ENCODE results near the gene EPHA6.
"Not testable (repeated sequence)": the region's sequence is repeated elsewhere in the genome, so short reads cannot be mapped to it uniquely, and the experiment has no call there.

The EPHA6 gene

DNA sequence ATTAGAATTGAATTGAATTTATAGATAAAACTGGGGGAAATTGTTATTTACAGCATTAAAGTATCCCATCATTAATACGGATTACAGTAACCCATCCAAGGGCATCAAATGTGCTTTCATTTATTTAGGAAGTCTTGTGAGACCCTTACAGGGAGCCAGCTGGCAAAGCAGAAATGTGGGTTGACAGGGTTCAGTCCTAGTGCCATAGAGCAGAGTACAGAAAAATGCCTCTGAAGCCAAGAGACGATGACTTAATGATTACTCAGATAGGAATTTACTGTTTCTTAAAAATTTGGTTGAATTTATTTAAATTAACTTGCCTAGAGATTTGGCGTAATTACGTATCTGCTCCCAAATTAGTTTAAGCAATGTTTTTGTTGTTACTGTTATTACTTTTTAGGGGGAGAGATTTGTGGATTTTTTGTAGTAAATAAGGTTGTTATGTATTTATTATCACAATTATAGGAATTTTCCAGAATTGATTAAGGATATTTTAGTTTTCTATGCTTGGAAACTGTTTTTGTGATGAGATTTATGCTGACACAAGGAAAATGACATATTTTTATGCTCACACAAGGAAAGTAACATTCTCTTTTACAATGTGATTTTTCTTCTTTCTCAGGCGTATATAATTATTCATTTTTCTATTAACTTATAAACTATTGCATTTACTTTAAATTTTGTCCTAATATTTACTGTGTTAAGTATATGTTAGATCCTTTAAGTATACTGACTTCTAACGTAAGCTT, 152.0 kb downstream of the EPHA6 start:
- no peaks in the 10 kb centered on the region for H3K9me3 ChIP-seq (ENCODE audit: control insufficient read depth, low read length)
- H3K27ac ChIP-seq (ENCODE audit: insufficient read depth, low read length, poor library complexity, severe bottlenecking) = no peak overlapping the region
- no peak for DNase-seq
- H3K4me1 ChIP-seq (ENCODE audit: control insufficient read depth, insufficient read depth, low read length, poor library complexity, severe bottlenecking) = no peaks in the 10 kb centered on the region
- no peak overlapping the region for H3K4me3 ChIP-seq (ENCODE audit: insufficient read depth, low read depth, low read length, poor library complexity, severe bottlenecking)
- H3K27me3 ChIP-seq (replicated peaks; ENCODE audit: control insufficient read depth, insufficient read depth, low read length, poor library complexity, severe bottlenecking) = no peaks in the 10 kb centered on the region
- H3K36me3 ChIP-seq (ENCODE audit: control insufficient read depth, insufficient read depth, low read length) = no peaks in the 10 kb centered on the region

DNA sequence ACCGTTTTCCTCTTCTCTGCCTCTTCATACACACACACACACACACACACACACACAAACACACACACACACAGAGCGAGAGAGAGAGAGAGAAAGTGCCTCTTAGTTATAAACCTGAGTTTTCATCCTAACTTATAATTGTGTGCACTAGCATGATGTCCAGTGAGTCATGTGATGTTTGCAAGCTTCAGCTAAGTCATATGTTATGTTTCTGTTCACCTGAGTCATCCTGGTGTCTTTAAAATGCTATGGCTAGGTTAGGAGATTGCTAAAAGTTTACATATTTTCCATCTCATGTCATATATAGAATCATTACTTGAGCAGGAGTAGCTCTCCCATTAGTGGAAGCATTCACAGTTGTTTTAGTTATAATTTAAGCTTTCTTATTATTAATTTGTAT, 155.8 kb downstream of the EPHA6 start:
- Histone ChIP-seq H3K4me3 (ENCODE audit: insufficient read depth, low read depth, low read length, poor library complexity, severe bottlenecking) (no peak overlapping the region), H3K9me3 (ENCODE audit: control insufficient read depth, low read length) (no peaks in the 10 kb centered on the region), H3K27me3 (replicated peaks; ENCODE audit: control insufficient read depth, insufficient read depth, low read length, poor library complexity, severe bottlenecking) (no peaks in the 10 kb centered on the region), H3K27ac (ENCODE audit: insufficient read depth, low read length, poor library complexity, severe bottlenecking) (no peak overlapping the region), H3K4me1 (ENCODE audit: control insufficient read depth, insufficient read depth, low read length, poor library complexity, severe bottlenecking) (no peaks in the 10 kb centered on the region), H3K36me3 (ENCODE audit: control insufficient read depth, insufficient read depth, low read length) (no peaks in the 10 kb centered on the region)
- no peak for DNase-seq

GRCh38 chr3:96977671-96978070, 163.3 kb downstream of the EPHA6 start:
- no peaks in the 10 kb centered on the region for H3K4me1 ChIP-seq (ENCODE audit: control insufficient read depth, insufficient read depth, low read length, poor library complexity, severe bottlenecking)
- no peaks in the 10 kb centered on the region for H3K36me3 ChIP-seq (ENCODE audit: control insufficient read depth, insufficient read depth, low read length)
- H3K9me3 ChIP-seq (ENCODE audit: control insufficient read depth, low read length) = no peaks in the 10 kb centered on the region
- H3K4me3 ChIP-seq (ENCODE audit: insufficient read depth, low read depth, low read length, poor library complexity, severe bottlenecking) = no peak overlapping the region
- no peak overlapping the region for H3K27ac ChIP-seq (ENCODE audit: insufficient read depth, low read length, poor library complexity, severe bottlenecking)
- DNase-seq = no peak
- H3K27me3 ChIP-seq (replicated peaks; ENCODE audit: control insufficient read depth, insufficient read depth, low read length, poor library complexity, severe bottlenecking) = no peaks in the 10 kb centered on the region

- H3K4me3 ChIP-seq (ENCODE audit: insufficient read depth, low read depth, low read length, poor library complexity, severe bottlenecking); DNase-seq; H3K27me3 ChIP-seq (replicated peaks; ENCODE audit: control insufficient read depth, insufficient read depth, low read length, poor library complexity, severe bottlenecking); H3K27ac ChIP-seq (ENCODE audit: insufficient read depth, low read length, poor library complexity, severe bottlenecking); H3K4me1 ChIP-seq (ENCODE audit: control insufficient read depth, insufficient read depth, low read length, poor library complexity, severe bottlenecking); H3K36me3 ChIP-seq (ENCODE audit: control insufficient read depth, insufficient read depth, low read length); H3K9me3 ChIP-seq (ENCODE audit: control insufficient read depth, low read length): not testable (repeated sequence)
These were observed 169.3 kb downstream of the EPHA6 start for GRCh38 chr3:96983716-96984115.

DNA sequence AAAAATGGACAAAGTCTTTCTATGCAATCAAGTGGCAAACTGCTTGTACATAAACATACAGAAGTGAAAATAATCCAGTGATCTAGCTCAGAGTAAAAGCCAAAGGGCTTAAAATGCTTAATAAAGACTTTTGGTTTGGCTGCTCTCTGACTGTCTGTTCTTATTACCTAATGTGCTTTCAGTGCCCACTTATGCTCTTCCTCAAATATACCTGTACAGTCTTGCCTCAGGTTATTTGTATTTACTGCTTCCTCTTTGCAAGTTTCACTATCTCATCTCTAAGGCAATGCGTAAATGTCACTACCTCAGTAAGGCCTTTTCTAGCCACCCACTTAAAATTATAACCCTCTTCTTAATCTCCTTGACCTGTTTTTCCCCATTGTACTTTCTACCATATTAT, 171.8 kb downstream of the EPHA6 start:
- DNase-seq = no peak
- H3K9me3 ChIP-seq (ENCODE audit: control insufficient read depth, low read length) = no peaks in the 10 kb centered on the region
- no peaks in the 10 kb centered on the region for H3K4me1 ChIP-seq (ENCODE audit: control insufficient read depth, insufficient read depth, low read length, poor library complexity, severe bottlenecking)
- no peak overlapping the region for H3K4me3 ChIP-seq (ENCODE audit: insufficient read depth, low read depth, low read length, poor library complexity, severe bottlenecking)
- H3K36me3 ChIP-seq (ENCODE audit: control insufficient read depth, insufficient read depth, low read length) = no peaks in the 10 kb centered on the region
- H3K27ac ChIP-seq (ENCODE audit: insufficient read depth, low read length, poor library complexity, severe bottlenecking) = no peak overlapping the region
- H3K27me3 ChIP-seq (replicated peaks; ENCODE audit: control insufficient read depth, insufficient read depth, low read length, poor library complexity, severe bottlenecking) = no peaks in the 10 kb centered on the region

GRCh38 chr3:96991231-96991630, 176.8 kb downstream of the EPHA6 start:
- H3K4me1 ChIP-seq (ENCODE audit: control insufficient read depth, insufficient read depth, low read length, poor library complexity, severe bottlenecking) = no peaks in the 10 kb centered on the region
- H3K36me3 ChIP-seq (ENCODE audit: control insufficient read depth, insufficient read depth, low read length) = no peaks in the 10 kb centered on the region
- no peak overlapping the region for H3K4me3 ChIP-seq (ENCODE audit: insufficient read depth, low read depth, low read length, poor library complexity, severe bottlenecking)
- H3K27ac ChIP-seq (ENCODE audit: insufficient read depth, low read length, poor library complexity, severe bottlenecking) = no peak overlapping the region
- H3K9me3 ChIP-seq (ENCODE audit: control insufficient read depth, low read length) = no peaks in the 10 kb centered on the region
- H3K27me3 ChIP-seq (replicated peaks; ENCODE audit: control insufficient read depth, insufficient read depth, low read length, poor library complexity, severe bottlenecking) = no peaks in the 10 kb centered on the region
- no peak for DNase-seq

- Histone ChIP-seq H3K9me3 (ENCODE audit: control insufficient read depth, low read length) (no peaks in the 10 kb centered on the region), H3K4me3 (ENCODE audit: insufficient read depth, low read depth, low read length, poor library complexity, severe bottlenecking) (no peak overlapping the region), H3K36me3 (ENCODE audit: control insufficient read depth, insufficient read depth, low read length) (no peaks in the 10 kb centered on the region), H3K27me3 (replicated peaks; ENCODE audit: control insufficient read depth, insufficient read depth, low read length, poor library complexity, severe bottlenecking) (no peaks in the 10 kb centered on the region), H3K4me1 (ENCODE audit: control insufficient read depth, insufficient read depth, low read length, poor library complexity, severe bottlenecking) (no peaks in the 10 kb centered on the region), H3K27ac (ENCODE audit: insufficient read depth, low read length, poor library complexity, severe bottlenecking) (no peak overlapping the region)
- DNase-seq = no peak
These were observed 177.5 kb downstream of the EPHA6 start for GRCh38 chr3:96991800-96992365.

GRCh38 chr3:96994988-96995387, 180.6 kb downstream of the EPHA6 start:
- DNase-seq = no peak
- Histone ChIP-seq H3K9me3 (ENCODE audit: control insufficient read depth, low read length) (no peaks in the 10 kb centered on the region), H3K27ac (ENCODE audit: insufficient read depth, low read length, poor library complexity, severe bottlenecking) (no peak overlapping the region), H3K36me3 (ENCODE audit: control insufficient read depth, insufficient read depth, low read length) (no peaks in the 10 kb centered on the region), H3K4me1 (ENCODE audit: control insufficient read depth, insufficient read depth, low read length, poor library complexity, severe bottlenecking) (no peaks in the 10 kb centered on the region), H3K4me3 (ENCODE audit: insufficient read depth, low read depth, low read length, poor library complexity, severe bottlenecking) (no peak overlapping the region), H3K27me3 (replicated peaks; ENCODE audit: control insufficient read depth, insufficient read depth, low read length, poor library complexity, severe bottlenecking) (no peaks in the 10 kb centered on the region)

GRCh38 chr3:96996009-96996408, 181.6 kb downstream of the EPHA6 start:
- no peak overlapping the region for H3K27ac ChIP-seq (ENCODE audit: insufficient read depth, low read length, poor library complexity, severe bottlenecking)
- no peaks in the 10 kb centered on the region for H3K9me3 ChIP-seq (ENCODE audit: control insufficient read depth, low read length)
- H3K4me3 ChIP-seq (ENCODE audit: insufficient read depth, low read depth, low read length, poor library complexity, severe bottlenecking) = no peak overlapping the region
- no peak for DNase-seq
- no peaks in the 10 kb centered on the region for H3K27me3 ChIP-seq (replicated peaks; ENCODE audit: control insufficient read depth, insufficient read depth, low read length, poor library complexity, severe bottlenecking)
- H3K4me1 ChIP-seq (ENCODE audit: control insufficient read depth, insufficient read depth, low read length, poor library complexity, severe bottlenecking) = no peaks in the 10 kb centered on the region
- H3K36me3 ChIP-seq (ENCODE audit: control insufficient read depth, insufficient read depth, low read length) = no peaks in the 10 kb centered on the region

- Histone ChIP-seq H3K27ac (ENCODE audit: insufficient read depth, low read length, poor library complexity, severe bottlenecking) (no peak overlapping the region), H3K27me3 (replicated peaks; ENCODE audit: control insufficient read depth, insufficient read depth, low read length, poor library complexity, severe bottlenecking) (no peaks in the 10 kb centered on the region), H3K9me3 (ENCODE audit: control insufficient read depth, low read length) (no peaks in the 10 kb centered on the region), H3K36me3 (ENCODE audit: control insufficient read depth, insufficient read depth, low read length) (no peaks in the 10 kb centered on the region), H3K4me3 (ENCODE audit: insufficient read depth, low read depth, low read length, poor library complexity, severe bottlenecking) (no peak overlapping the region), H3K4me1 (ENCODE audit: control insufficient read depth, insufficient read depth, low read length, poor library complexity, severe bottlenecking) (no peaks in the 10 kb centered on the region)
- no peak for DNase-seq
These were observed 187.2 kb downstream of the EPHA6 start for GRCh38 chr3:97001611-97002010.

Data from effector memory CD4-positive, alpha-beta T cell (primary cell).